Measurements from ENCODE around the gene DEXI. TPM values are rescaled to one million over a fixed set of nuclear protein-coding genes. Genes with fewer than 3 reads are reported as not detected.

Gene DEXI
- total and polyA plus RNA-seq, 4 donors = 19.5 to 35.5 (median 28.0) TPM

- ATAC-seq (ENCODE audit: insufficient read depth, low FRiP score) = no peak
Measured at GRCh38 chr16:10972819-10973464, 30.7 kb upstream of the DEXI start.

GRCh38 chr16:10972108-10972818, 30.0 kb upstream of the DEXI start:
- WGBS, 2 donors = 61 to 69% methylated on average over 4 of the region's 4 CpGs
- no peak overlapping the region for H3K4me3 ChIP-seq
- H3K9ac ChIP-seq (ENCODE audit: insufficient read depth in 1 of 2, low read length in 2 of 2) = no peak overlapping the region
- ATAC-seq (ENCODE audit: insufficient read depth, low FRiP score) = no peak
- H3K9me3 ChIP-seq (ENCODE audit: control insufficient read depth in 4 of 4, insufficient read depth in 3 of 4, low read length in 3 of 4) = no peaks in the 10 kb centered on the region
- no peak for TF ChIP-seq CTCF (IDR thresholded peaks at IDR 0.05; ENCODE audit: control extremely low read depth, extremely low read depth)
- no peaks in the 10 kb centered on the region for H3K27me3 ChIP-seq (ENCODE audit: control insufficient read depth in 3 of 3, insufficient read depth in 3 of 3, low read length in 2 of 3)
- peaks cover 0 to 26% (median 6%) of the 10 kb centered on the region in 4 donors for H3K36me3 ChIP-seq (ENCODE audit: control insufficient read depth in 4 of 4, insufficient read depth in 4 of 4, low read length in 4 of 4)
- no peak for DNase-seq
- H3K4me1 ChIP-seq (ENCODE audit: control insufficient read depth in 5 of 5, insufficient read depth in 5 of 5, low read length in 5 of 5) = peaks cover 0 to 47% (median 4%) of the 10 kb centered on the region in 5 donors
- peak overlapping the region in 1 of 2 donors; percentile 10 for H3K27ac ChIP-seq (ENCODE audit: low read depth in 1 of 2, low read length in 1 of 2)

More at GRCh38 chr16:10972819-10973464, 30.7 kb upstream of the DEXI start:
- Histone ChIP-seq H3K4me3 (no peak overlapping the region), H3K9ac (ENCODE audit: insufficient read depth in 1 of 2, low read length in 2 of 2) (peak overlapping the region in 1 of 2 donors; percentile 3), H3K4me1 (ENCODE audit: control insufficient read depth in 5 of 5, insufficient read depth in 5 of 5, low read length in 5 of 5) (peaks cover 0 to 46% (median 10%) of the 10 kb centered on the region in 5 donors), H3K27ac (ENCODE audit: low read depth in 1 of 2, low read length in 1 of 2) (no peak overlapping the region), H3K36me3 (ENCODE audit: control insufficient read depth in 4 of 4, insufficient read depth in 4 of 4, low read length in 4 of 4) (peaks cover 0 to 28% (median 6%) of the 10 kb centered on the region in 4 donors), H3K9me3 (ENCODE audit: control insufficient read depth in 4 of 4, insufficient read depth in 3 of 4, low read length in 3 of 4) (no peaks in the 10 kb centered on the region), H3K27me3 (ENCODE audit: control insufficient read depth in 3 of 3, insufficient read depth in 3 of 3, low read length in 2 of 3) (no peaks in the 10 kb centered on the region)
- no peak for TF ChIP-seq CTCF (IDR thresholded peaks at IDR 0.05; ENCODE audit: control extremely low read depth, extremely low read depth)
- 86 to 87% methylated on average over 12 of the region's 12 CpGs for WGBS, 2 donors
- no peak for DNase-seq

GRCh38 chr16:10971560-10971961, 29.3 kb upstream of the DEXI start:
- no peaks in the 10 kb centered on the region for H3K27me3 ChIP-seq (ENCODE audit: control insufficient read depth in 3 of 3, insufficient read depth in 3 of 3, low read length in 2 of 3)
- ATAC-seq (ENCODE audit: insufficient read depth, low FRiP score) = peak; percentile 74
- peaks cover 0 to 19% (median 6%) of the 10 kb centered on the region in 4 donors for H3K36me3 ChIP-seq (ENCODE audit: control insufficient read depth in 4 of 4, insufficient read depth in 4 of 4, low read length in 4 of 4)
- peak; percentile 75 to 96 (median 91) for DNase-seq
- peak; percentile 60 for TF ChIP-seq CTCF (IDR thresholded peaks at IDR 0.05; ENCODE audit: control extremely low read depth, extremely low read depth)
- H3K9ac ChIP-seq (ENCODE audit: insufficient read depth in 1 of 2, low read length in 2 of 2) = no peak overlapping the region
- WGBS, 2 donors = 59 to 67% methylated on average over 3 of the region's 3 CpGs
- peaks cover 0 to 40% (median 2%) of the 10 kb centered on the region in 5 donors for H3K4me1 ChIP-seq (ENCODE audit: control insufficient read depth in 5 of 5, insufficient read depth in 5 of 5, low read length in 5 of 5)
- H3K27ac ChIP-seq (ENCODE audit: low read depth in 1 of 2, low read length in 1 of 2) = no peak overlapping the region
- no peaks in the 10 kb centered on the region for H3K9me3 ChIP-seq (ENCODE audit: control insufficient read depth in 4 of 4, insufficient read depth in 3 of 4, low read length in 3 of 4)
- H3K4me3 ChIP-seq = no peak overlapping the region
